NOMO-1 (cell line): ENCODE measurements around the gene PATE3.

Experiments
- DNase-seq, 2 experiments: peaks; one replicate each; lab custom pipeline; 2025; ENCODE audit not compliant: unreplicated experiment in 2 of 2; lab: John Stamatoyannopoulos, UW

PATE3 gene

DNA sequence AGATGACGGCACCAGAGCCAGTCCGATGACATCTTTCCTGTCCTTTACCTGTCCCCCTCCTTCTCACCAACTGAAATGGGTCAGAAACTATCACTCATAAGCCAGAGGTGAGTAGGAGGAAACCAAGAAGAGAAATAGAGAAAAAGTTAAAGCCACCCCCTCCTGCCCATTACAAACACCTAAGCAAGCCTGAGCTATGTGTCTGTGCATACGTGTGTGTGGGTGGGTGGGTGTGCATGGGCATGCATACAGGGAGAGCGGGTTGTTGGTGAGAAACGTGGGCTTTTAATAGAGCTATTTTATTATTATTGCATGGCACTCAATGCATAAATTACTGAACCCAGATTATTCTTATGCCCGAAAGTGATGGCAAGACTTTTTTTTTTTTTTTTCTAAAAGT is 47.8 kb downstream of the PATE3 start:
- no peak for DNase-seq
